ENCODE results near the gene RNF123. TPM values are rescaled to one million over a fixed set of nuclear protein-coding genes. Genes with fewer than 3 reads are reported as not detected.

The RNF123 gene
- total RNA-seq, 1 experiment from 2014 or later: 71.9 TPM

- ChIA-PET RAD21 (ENCODE audit: low non-redundant PET in 1 of 2, low total read pairs in 2 of 2, uncharacterized antibody in 2 of 2, unreplicated experiment in 2 of 2) (no interaction called here), POLR2A (no interaction called here), CTCF (no interaction called here)
- H3K27me3 ChIP-seq (ENCODE audit: insufficient read depth, low read length): no peaks in the 10 kb centered on the region
- BruUV-seq (replicated peaks): no TSS peak
- H3K27ac ChIP-seq (ENCODE audit: low read depth, low read length): no peak overlapping the region
- H3K9me2 ChIP-seq (ENCODE audit: insufficient read depth): no peaks in the 10 kb centered on the region
- H3K9ac ChIP-seq (ENCODE audit: low read length): no peak overlapping the region
- TF ChIP-seq SP1 (IDR thresholded peaks at IDR 0.05; ENCODE audit: low read depth): no peak
- no peak for TF ChIP-seq TCF7L2 (IDR thresholded peaks at IDR 0.05; ENCODE audit: borderline replicate concordance, extremely low read depth, insufficient read depth, insufficient read length)
- ATAC-seq: no peak
- no peak overlapping the region for H2AFZ ChIP-seq (ENCODE audit: low read depth, low read length, poor library complexity, severe bottlenecking)
- no peak overlapping the region for H3K4me3 ChIP-seq (replicated peaks in 1 of 2; ENCODE audit: low read depth in 1 of 2, low read length in 2 of 2)
- peaks cover 5% of the 10 kb centered on the region for H3K79me2 ChIP-seq (ENCODE audit: insufficient read depth, low read length)
- H3K4me1 ChIP-seq (ENCODE audit: control insufficient read depth in 1 of 2, insufficient read depth in 2 of 2, low read length in 2 of 2): peaks cover 0 to 16% of the 10 kb centered on the region in 2 experiments; a peak in 2 of 4 replicates
- no peaks in the 10 kb centered on the region for H3K9me3 ChIP-seq (ENCODE audit: control insufficient read depth in 1 of 2, insufficient read depth in 1 of 2, low read depth in 1 of 2, low read length in 2 of 2)
- no peaks in the 10 kb centered on the region for H4K20me1 ChIP-seq (ENCODE audit: insufficient read depth)
- no peak overlapping the region for H3K4me2 ChIP-seq (ENCODE audit: low read length)
- peaks cover 3 to 19% of the 10 kb centered on the region in 2 experiments; a peak in 2 of 4 replicates for H3K36me3 ChIP-seq (ENCODE audit: control insufficient read depth in 1 of 2, insufficient read depth in 2 of 2, low read length in 2 of 2)
- intact Hi-C loops (cut with micrococcal nuclease): no loop called here
- no peak for DNase-seq (ENCODE audit: low read depth, low spot score)
Observed at GRCh38 chr3:49717211-49717958, 28.0 kb downstream of the RNF123 start.

GRCh38 chr3:49717959-49718857 lies 28.9 kb downstream of the RNF123 start:
- Histone ChIP-seq H3K79me2 (ENCODE audit: insufficient read depth, low read length) (peaks cover 13% of the 10 kb centered on the region), H3K36me3 (ENCODE audit: control insufficient read depth in 1 of 2, insufficient read depth in 2 of 2, low read length in 2 of 2) (peaks cover 3 to 24% of the 10 kb centered on the region in 2 experiments; a peak in 2 of 4 replicates), H3K27ac (ENCODE audit: low read depth, low read length) (no peak overlapping the region), H3K27me3 (ENCODE audit: insufficient read depth, low read length) (no peaks in the 10 kb centered on the region), H4K20me1 (ENCODE audit: insufficient read depth) (no peaks in the 10 kb centered on the region), H3K9me3 (ENCODE audit: control insufficient read depth in 1 of 2, insufficient read depth in 1 of 2, low read depth in 1 of 2, low read length in 2 of 2) (no peaks in the 10 kb centered on the region), H3K4me3 (replicated peaks in 1 of 2; ENCODE audit: low read depth in 1 of 2, low read length in 2 of 2) (no peak overlapping the region), H3K9ac (ENCODE audit: low read length) (no peak overlapping the region), H2AFZ (ENCODE audit: low read depth, low read length, poor library complexity, severe bottlenecking) (no peak overlapping the region), H3K4me2 (ENCODE audit: low read length) (no peak overlapping the region), H3K4me1 (ENCODE audit: control insufficient read depth in 1 of 2, insufficient read depth in 2 of 2, low read length in 2 of 2) (peaks cover 7 to 24% of the 10 kb centered on the region in 2 experiments; a peak in 3 of 4 replicates), H3K9me2 (ENCODE audit: insufficient read depth) (no peaks in the 10 kb centered on the region)
- TF ChIP-seq RAD21 (IDR thresholded peaks at IDR 0.05; ENCODE audit: low read depth): no peak
- TF ChIP-seq POLR2A (IDR thresholded peaks at IDR 0.05; ENCODE audit: borderline replicate concordance, extremely low read depth, insufficient read depth, insufficient read length): no peak
- no peak for TF ChIP-seq CTCF (IDR thresholded peaks at IDR 0.05 in 2 of 3, conservative IDR thresholded peaks at IDR 0.05 in 1 of 3; ENCODE audit: borderline replicate concordance in 1 of 3, insufficient read depth in 1 of 3, low read depth in 2 of 3, low read length in 2 of 3)
- no peak for TF ChIP-seq ATF3 (IDR thresholded peaks at IDR 0.05)
- no peak for TF ChIP-seq ZFX (IDR thresholded peaks at IDR 0.05)
- no peak for TF ChIP-seq EZH2 (IDR thresholded peaks at IDR 0.05)
- TF ChIP-seq SRF (IDR thresholded peaks at IDR 0.05; ENCODE audit: low read depth): no peak
- TF ChIP-seq ELF1 (IDR thresholded peaks at IDR 0.05; ENCODE audit: borderline replicate concordance, low read depth): no peak
- no peak for TF ChIP-seq JUND (IDR thresholded peaks at IDR 0.05)
- no peak for TF ChIP-seq TCF7L2 (IDR thresholded peaks at IDR 0.05; ENCODE audit: borderline replicate concordance, extremely low read depth, insufficient read depth, insufficient read length)
- no peak for DNase-seq (ENCODE audit: low read depth, low spot score)
- ATAC-seq: no peak
- RAD21 ChIA-PET (ENCODE audit: low non-redundant PET in 1 of 2, low total read pairs in 2 of 2, uncharacterized antibody in 2 of 2, unreplicated experiment in 2 of 2): no interaction called here
- intact Hi-C loops (cut with micrococcal nuclease): no loop called here
- CTCF ChIA-PET: no interaction called here
- POLR2A ChIA-PET: no interaction called here
- BruUV-seq (replicated peaks): no TSS peak

All from HCT116 (cell line).